ENCODE measurements around the gene NRXN2.

GRCh38 chr11:64713781-64714363 is 9.1 kb downstream of the NRXN2 start:
- TF ChIP-seq GATA3 (IDR thresholded peaks at IDR 0.05; ENCODE audit: low read depth, low read length) (no peak), GATA2 (IDR thresholded peaks at IDR 0.05; ENCODE audit: low read depth, low read length) (no peak)
